Hematopoietic multipotent progenitor cell (in vitro differentiated cells): ENCODE data around the gene FYN. TPM values are rescaled to one million over a fixed set of nuclear protein-coding genes. Genes with fewer than 3 reads are reported as not detected.
A peak's percentile ranks its signal among the peaks of the same experiment; 100 is the strongest.
"Not testable (repeated sequence)": the region's sequence is repeated elsewhere in the genome, so short reads cannot be mapped to it uniquely, and the experiment has no call there.

Experiments used
- DNase-seq, 3 donors: peaks; one replicate each; pipeline ENCODE4 v3.0.0-alpha.2; 2011 to 2015; ENCODE audit warnings: low read depth in 2 of 3, low spot score in 2 of 3
- total RNA-seq: library from RNA; depleted of rRNA; stranded (reverse); fragments of >200 nt; gene quantifications from one replicate; pipeline ENCODE4 v1.2.3, GENCODE V29; 2012

FYN gene
- total RNA-seq, 1 donor: 20.2 TPM

- DNase-seq: no peak
Measured at GRCh38 chr6:111794300-111794699, 79.0 kb downstream of the FYN start.

- DNase-seq: peak in 1 of 3 donors; percentile 25
Measured at GRCh38 chr6:111793711-111794111, 79.5 kb downstream of the FYN start.

GRCh38 chr6:111792914-111793700 lies 80.1 kb downstream of the FYN start:
- DNase-seq: no peak

GRCh38 chr6:111792241-111792640 lies 81.0 kb downstream of the FYN start:
- no peak for DNase-seq

- no peak for DNase-seq
Measured at GRCh38 chr6:111791415-111791814, 81.8 kb downstream of the FYN start.

GRCh38 chr6:111789598-111789997 lies 83.7 kb downstream of the FYN start:
- DNase-seq: no peak

- peak in 1 of 3 donors; percentile 39 for DNase-seq
Measured at GRCh38 chr6:111788379-111789276, 84.6 kb downstream of the FYN start.

GRCh38 chr6:111786151-111786550 lies 87.1 kb downstream of the FYN start:
- DNase-seq: not testable (repeated sequence)

GRCh38 chr6:111784433-111784832 lies 88.8 kb downstream of the FYN start:
- DNase-seq: no peak

GRCh38 chr6:111782887-111783466 lies 90.3 kb downstream of the FYN start:
- no peak for DNase-seq

GRCh38 chr6:111782192-111782809 lies 91.0 kb downstream of the FYN start:
- DNase-seq: no peak

- DNase-seq: no peak
Measured at GRCh38 chr6:111781041-111781708, 92.1 kb downstream of the FYN start.

- DNase-seq: no peak
Measured at GRCh38 chr6:111780393-111780792, 92.9 kb downstream of the FYN start.

- no peak for DNase-seq
Measured at GRCh38 chr6:111779660-111780059, 93.6 kb downstream of the FYN start.

- no peak for DNase-seq
Measured at GRCh38 chr6:111779031-111779430, 94.2 kb downstream of the FYN start.

- DNase-seq: no peak
Measured at GRCh38 chr6:111777357-111777756, 95.9 kb downstream of the FYN start.

GRCh38 chr6:111776236-111777221 lies 96.7 kb downstream of the FYN start:
- no peak for DNase-seq

GRCh38 chr6:111775145-111775922 lies 97.9 kb downstream of the FYN start:
- no peak for DNase-seq
